KOPT-K1 (cell line): ENCODE data around the gene TBC1D10A.

Experiments used
- H3K27ac ChIP-seq: fragments of 200-600 bp; sonication (generic); 2 replicates; pipeline ENCODE4 v1.5.1; 2016; ENCODE audit warnings: antibody characterized with exemption, mild to moderate bottlenecking, low read depth, low read length; ENCODE audit not compliant: poor library complexity, severe bottlenecking
- H3K36me3 ChIP-seq: fragments of 200-600 bp; sonication (generic); 2 replicates; pipeline ENCODE4 v1.5.1; 2017; ENCODE audit warnings: antibody characterized with exemption, mild to moderate bottlenecking, low read length, moderate library complexity; ENCODE audit not compliant: insufficient read depth
- H3K9me3 ChIP-seq: fragments of 200-600 bp; sonication (generic); 2 replicates; pipeline ENCODE4 v1.5.1; 2017; ENCODE audit warnings: antibody characterized with exemption, low read length, mild to moderate bottlenecking; ENCODE audit not compliant: insufficient read depth, poor library complexity, severe bottlenecking

The TBC1D10A gene

GRCh38 chr22:30291058-30291892 lies 35.5 kb downstream of the TBC1D10A start:
- peaks cover 55% of the 10 kb centered on the region for H3K36me3 ChIP-seq
- no peaks in the 10 kb centered on the region for H3K9me3 ChIP-seq
- H3K27ac ChIP-seq = peak overlapping the region; percentile 79

GRCh38 chr22:30290342-30291057 lies 36.2 kb downstream of the TBC1D10A start:
- H3K27ac ChIP-seq = peak overlapping the region; percentile 79
- H3K36me3 ChIP-seq = peaks cover 47% of the 10 kb centered on the region
- H3K9me3 ChIP-seq = no peaks in the 10 kb centered on the region

GRCh38 chr22:30289980-30290313 lies 36.8 kb downstream of the TBC1D10A start:
- Histone ChIP-seq H3K9me3 (no peaks in the 10 kb centered on the region), H3K36me3 (peaks cover 42% of the 10 kb centered on the region), H3K27ac (peak overlapping the region; percentile 79)

- Histone ChIP-seq H3K27ac (peak within 1 kb of the TSS; percentile 79), H3K36me3 (peaks cover 36% of the 10 kb centered on the region), H3K9me3 (no peaks in the 10 kb centered on the region)
Measured at GRCh38 chr22:30289141-30289979, 37.4 kb downstream of the TBC1D10A start, which contains the start of gene CASTOR1. Gene CASTOR1 (minus strand): TSS chr22:30289505. CDS start chr22:30289497, 8 bp downstream.

GRCh38 chr22:30288419-30289140 lies 38.2 kb downstream of the TBC1D10A start:
- no peaks in the 10 kb centered on the region for H3K9me3 ChIP-seq
- H3K36me3 ChIP-seq = peaks cover 28% of the 10 kb centered on the region
- peak overlapping the region; percentile 79 for H3K27ac ChIP-seq

GRCh38 chr22:30287648-30288418 lies 38.9 kb downstream of the TBC1D10A start:
- Histone ChIP-seq H3K9me3 (no peaks in the 10 kb centered on the region), H3K27ac (peak overlapping the region; percentile 79), H3K36me3 (peaks cover 21% of the 10 kb centered on the region)

- Histone ChIP-seq H3K36me3 (peaks cover 13% of the 10 kb centered on the region), H3K27ac (peak overlapping the region; percentile 35)
Measured at GRCh38 chr22:30286813-30287647, 39.7 kb downstream of the TBC1D10A start.

GRCh38 chr22:30286331-30286730 lies 40.4 kb downstream of the TBC1D10A start:
- Histone ChIP-seq H3K27ac (peak overlapping the region; percentile 35), H3K9me3 (no peaks in the 10 kb centered on the region), H3K36me3 (peaks cover 6% of the 10 kb centered on the region)

More at GRCh38 chr22:30286813-30287647, 39.7 kb downstream of the TBC1D10A start:
- no peaks in the 10 kb centered on the region for H3K9me3 ChIP-seq

GRCh38 chr22:30285846-30286200 lies 40.9 kb downstream of the TBC1D10A start:
- Histone ChIP-seq H3K27ac (peak overlapping the region; percentile 35), H3K9me3 (no peaks in the 10 kb centered on the region), H3K36me3 (peaks cover under 1% of the 10 kb centered on the region; the same call in 1 of the 2 replicates)

GRCh38 chr22:30285176-30285845 lies 41.4 kb downstream of the TBC1D10A start:
- Histone ChIP-seq H3K9me3 (no peaks in the 10 kb centered on the region), H3K27ac (peak overlapping the region; percentile 88), H3K36me3 (no peaks in the 10 kb centered on the region)

- H3K27ac ChIP-seq = peak overlapping the region; percentile 88
- no peaks in the 10 kb centered on the region for H3K36me3 ChIP-seq
- H3K9me3 ChIP-seq = no peaks in the 10 kb centered on the region
Measured at GRCh38 chr22:30284666-30285065, 42.1 kb downstream of the TBC1D10A start.

- Histone ChIP-seq H3K36me3 (no peaks in the 10 kb centered on the region), H3K27ac (peak overlapping the region; percentile 88), H3K9me3 (no peaks in the 10 kb centered on the region)
Measured at GRCh38 chr22:30284172-30284571, 42.6 kb downstream of the TBC1D10A start.

GRCh38 chr22:30283342-30283741 lies 43.4 kb downstream of the TBC1D10A start:
- peak overlapping the region; percentile 88 for H3K27ac ChIP-seq
- H3K9me3 ChIP-seq = no peaks in the 10 kb centered on the region
- H3K36me3 ChIP-seq = no peaks in the 10 kb centered on the region
